KOPT-K1 (cell line): Measurements from ENCODE around the gene STX16.
A peak's percentile ranks its signal among the peaks of the same experiment; 100 is the strongest.

Source experiments
- H3K27ac ChIP-seq: fragments of 200-600 bp; sonication (generic); 2 replicates; pipeline ENCODE4 v1.5.1; 2016; ENCODE audit warnings: antibody characterized with exemption, mild to moderate bottlenecking, low read depth, low read length; ENCODE audit not compliant: poor library complexity, severe bottlenecking
- H3K36me3 ChIP-seq: fragments of 200-600 bp; sonication (generic); 2 replicates; pipeline ENCODE4 v1.5.1; 2017; ENCODE audit warnings: antibody characterized with exemption, mild to moderate bottlenecking, low read length, moderate library complexity; ENCODE audit not compliant: insufficient read depth
- H3K9me3 ChIP-seq: fragments of 200-600 bp; sonication (generic); 2 replicates; pipeline ENCODE4 v1.5.1; 2017; ENCODE audit warnings: antibody characterized with exemption, low read length, mild to moderate bottlenecking; ENCODE audit not compliant: insufficient read depth, poor library complexity, severe bottlenecking

The STX16 gene, protein sequence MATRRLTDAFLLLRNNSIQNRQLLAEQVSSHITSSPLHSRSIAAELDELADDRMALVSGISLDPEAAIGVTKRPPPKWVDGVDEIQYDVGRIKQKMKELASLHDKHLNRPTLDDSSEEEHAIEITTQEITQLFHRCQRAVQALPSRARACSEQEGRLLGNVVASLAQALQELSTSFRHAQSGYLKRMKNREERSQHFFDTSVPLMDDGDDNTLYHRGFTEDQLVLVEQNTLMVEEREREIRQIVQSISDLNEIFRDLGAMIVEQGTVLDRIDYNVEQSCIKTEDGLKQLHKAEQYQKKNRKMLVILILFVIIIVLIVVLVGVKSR

DNA sequence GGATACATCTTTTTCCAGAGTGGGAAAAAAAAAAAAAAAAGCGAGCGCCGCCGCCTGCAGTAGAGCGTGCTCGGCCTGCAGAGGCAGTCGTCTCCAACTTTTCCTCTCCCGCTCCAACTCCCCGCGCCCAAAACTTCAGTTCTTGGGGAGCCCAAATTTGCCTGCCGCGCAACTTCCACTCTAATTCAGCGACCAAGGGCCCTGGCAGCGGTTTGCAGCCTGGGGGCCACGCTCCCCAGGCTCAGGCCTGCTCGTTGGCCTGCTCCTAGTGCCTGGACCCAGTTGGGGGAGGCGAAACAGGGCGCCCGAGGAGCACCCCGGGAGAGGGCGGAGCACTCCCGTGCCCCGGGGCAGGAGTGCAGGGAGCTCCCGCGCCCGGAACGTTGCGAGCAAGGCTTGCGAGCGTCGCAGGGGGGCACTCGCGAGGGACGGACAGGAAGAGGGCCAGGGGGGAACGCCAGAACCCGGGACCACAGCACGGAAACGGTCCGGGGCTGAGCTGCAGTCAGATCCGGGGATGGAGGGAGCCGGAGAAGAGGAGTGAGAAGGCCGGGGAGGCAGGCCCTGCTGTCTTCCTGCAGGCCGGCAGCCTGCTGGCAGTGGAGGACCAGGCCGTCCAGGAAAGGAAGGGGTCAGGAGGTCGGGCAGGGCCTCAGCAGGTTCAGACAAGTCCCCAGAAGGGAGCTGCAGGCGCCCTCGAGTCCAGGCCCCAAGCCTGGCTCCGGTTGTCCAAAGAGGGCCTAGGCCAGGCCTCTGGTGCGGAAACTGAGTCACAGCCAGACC lies at the start of gene STX16:
Gene STX16 (plus strand): TSS at position 508 of the 783 bp plus-strand sequence. CDS start 724 bp downstream, outside the sequence.
- Histone ChIP-seq H3K9me3 (no peaks in the 10 kb centered on the region), H3K36me3 (peaks cover 16% of the 10 kb centered on the region), H3K27ac (peak within 1 kb of the TSS; percentile 88)

DNA sequence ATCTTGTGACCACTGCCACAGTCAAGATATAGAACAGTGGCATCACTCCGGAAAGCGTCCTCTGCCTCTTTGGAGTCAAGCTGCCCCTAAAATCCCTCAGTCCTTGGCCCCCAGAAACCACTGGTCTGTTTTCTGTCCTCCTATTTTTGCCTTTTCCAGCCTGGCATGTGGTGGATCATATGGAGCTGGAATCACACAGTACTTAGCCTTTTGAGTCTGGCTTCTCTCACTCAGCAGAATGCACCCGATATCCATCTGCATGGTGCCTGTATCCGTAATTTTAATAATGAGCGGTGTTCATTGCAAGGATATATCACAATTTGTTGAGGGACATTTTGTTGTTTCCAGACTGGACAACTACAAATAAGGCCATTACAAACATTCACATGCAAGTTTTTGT lies 49.0 kb upstream of the STX16 start:
- H3K27ac ChIP-seq: no peak overlapping the region
- no peaks in the 10 kb centered on the region for H3K9me3 ChIP-seq
- H3K36me3 ChIP-seq: no peaks in the 10 kb centered on the region

DNA sequence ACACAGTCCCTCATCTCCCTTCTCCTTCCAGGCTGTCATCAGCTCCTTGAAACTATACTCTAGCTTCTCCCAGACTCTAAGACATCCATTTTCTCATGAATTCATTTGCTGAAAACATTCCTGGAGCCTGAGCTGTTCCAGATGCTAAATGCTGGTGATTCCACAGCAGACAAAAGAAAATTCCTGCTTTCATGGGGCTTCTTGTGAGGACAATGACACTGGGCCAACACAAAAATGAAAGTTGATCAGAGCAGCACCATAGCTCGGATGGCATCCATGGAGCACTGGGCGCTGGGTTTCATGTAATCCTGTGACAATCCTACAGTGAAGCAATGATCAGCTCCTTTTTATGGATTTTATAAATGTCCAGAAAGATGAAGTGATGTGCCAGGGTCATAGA lies 47.4 kb upstream of the STX16 start:
- Histone ChIP-seq H3K36me3 (no peaks in the 10 kb centered on the region), H3K27ac (no peak overlapping the region), H3K9me3 (no peaks in the 10 kb centered on the region)

DNA sequence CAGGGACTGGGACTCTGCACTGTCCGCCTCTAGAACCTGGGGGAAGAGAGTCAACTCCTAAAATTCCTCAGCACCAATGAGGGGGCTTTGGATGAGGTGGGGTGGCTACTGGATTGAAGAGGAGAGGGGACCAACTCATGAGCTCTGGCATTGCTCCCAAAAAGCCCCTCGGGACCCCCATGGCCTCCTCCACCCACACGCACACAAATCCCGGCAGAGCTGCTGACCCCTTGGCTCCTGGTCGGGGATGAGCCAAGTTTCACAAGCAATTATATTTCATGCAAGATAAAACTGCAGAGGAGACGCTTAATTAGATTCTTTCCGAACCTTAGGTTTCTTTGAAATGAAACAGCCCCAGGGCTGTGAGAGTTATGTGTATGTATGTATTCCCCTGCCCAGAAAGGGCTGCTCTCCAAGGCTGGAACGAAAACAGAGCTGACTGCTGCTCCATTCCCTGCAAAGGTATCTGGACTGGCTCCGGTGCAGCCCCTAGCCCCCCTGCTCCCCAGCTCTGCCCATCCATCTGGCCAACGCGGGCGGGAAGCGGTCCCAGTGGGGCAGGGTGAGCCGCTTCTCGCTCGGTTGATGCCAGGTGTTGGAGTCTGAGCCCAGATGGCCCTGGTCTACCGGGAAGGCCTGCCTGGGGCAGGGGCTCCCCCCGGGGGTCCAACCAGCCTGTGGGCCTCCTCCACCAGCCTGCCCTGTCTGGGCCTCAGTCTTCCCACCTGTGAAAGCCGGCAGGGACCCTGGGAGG lies 46.8 kb upstream of the STX16 start:
- no peaks in the 10 kb centered on the region for H3K9me3 ChIP-seq
- no peaks in the 10 kb centered on the region for H3K36me3 ChIP-seq
- no peak overlapping the region for H3K27ac ChIP-seq

DNA sequence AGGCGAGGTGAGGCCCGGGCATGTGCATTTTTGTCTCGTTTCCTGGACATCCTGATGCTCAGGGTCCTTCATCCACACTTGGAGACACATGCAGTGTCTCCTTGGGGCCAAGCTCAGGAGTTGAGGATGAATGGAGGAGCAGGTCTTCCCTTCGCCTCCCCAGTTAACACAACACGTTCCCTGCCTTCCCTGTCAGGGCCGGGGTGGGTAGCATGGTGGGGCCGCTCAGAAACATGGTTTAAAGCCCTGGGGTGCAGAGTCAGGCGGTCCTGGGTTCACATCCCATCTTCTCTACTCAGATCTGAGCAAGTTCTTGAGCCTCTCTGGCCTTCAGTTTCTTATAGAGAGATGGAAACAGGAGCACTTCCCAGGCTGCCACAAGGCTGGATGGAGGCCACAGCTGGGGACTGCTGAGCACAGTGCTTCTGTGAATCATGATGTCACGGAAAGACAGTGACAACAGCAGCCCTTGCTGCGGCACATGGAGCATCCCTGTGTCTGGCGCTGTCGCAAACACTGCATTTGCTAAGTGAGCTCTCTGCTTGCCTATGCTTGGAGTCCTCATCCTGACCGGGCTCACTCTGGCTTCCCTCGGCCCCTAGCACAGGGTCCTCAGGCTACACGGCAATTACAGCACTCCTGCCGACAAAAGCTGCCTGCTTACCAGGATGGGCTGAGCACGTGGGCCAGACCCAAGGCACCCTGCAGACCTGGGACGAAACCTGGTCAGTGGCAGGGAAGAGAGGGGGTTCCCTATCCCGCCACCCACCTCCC lies 45.6 kb upstream of the STX16 start:
- Histone ChIP-seq H3K27ac (no peak overlapping the region), H3K9me3 (no peaks in the 10 kb centered on the region), H3K36me3 (no peaks in the 10 kb centered on the region)

DNA sequence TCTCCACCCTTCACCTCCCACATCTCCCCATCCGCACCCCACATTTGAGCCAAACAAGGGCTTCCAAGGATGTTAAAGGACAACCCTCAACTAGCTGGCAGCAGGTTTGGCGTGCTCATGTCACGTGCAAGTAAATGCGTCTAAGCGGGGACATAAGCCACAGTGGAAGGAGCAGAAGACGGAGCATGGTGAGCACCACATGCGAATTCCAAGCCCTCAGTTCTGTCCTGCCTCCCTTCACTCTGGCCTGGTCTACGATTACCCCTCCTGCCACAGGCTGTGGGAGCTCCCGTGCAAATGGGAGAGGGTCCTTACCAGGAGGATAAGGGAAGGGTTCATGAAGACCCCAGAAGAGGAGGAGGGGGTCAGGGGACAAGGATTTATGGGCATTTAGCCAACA lies 44.9 kb upstream of the STX16 start:
- H3K27ac ChIP-seq: no peak overlapping the region
- H3K36me3 ChIP-seq: no peaks in the 10 kb centered on the region

DNA sequence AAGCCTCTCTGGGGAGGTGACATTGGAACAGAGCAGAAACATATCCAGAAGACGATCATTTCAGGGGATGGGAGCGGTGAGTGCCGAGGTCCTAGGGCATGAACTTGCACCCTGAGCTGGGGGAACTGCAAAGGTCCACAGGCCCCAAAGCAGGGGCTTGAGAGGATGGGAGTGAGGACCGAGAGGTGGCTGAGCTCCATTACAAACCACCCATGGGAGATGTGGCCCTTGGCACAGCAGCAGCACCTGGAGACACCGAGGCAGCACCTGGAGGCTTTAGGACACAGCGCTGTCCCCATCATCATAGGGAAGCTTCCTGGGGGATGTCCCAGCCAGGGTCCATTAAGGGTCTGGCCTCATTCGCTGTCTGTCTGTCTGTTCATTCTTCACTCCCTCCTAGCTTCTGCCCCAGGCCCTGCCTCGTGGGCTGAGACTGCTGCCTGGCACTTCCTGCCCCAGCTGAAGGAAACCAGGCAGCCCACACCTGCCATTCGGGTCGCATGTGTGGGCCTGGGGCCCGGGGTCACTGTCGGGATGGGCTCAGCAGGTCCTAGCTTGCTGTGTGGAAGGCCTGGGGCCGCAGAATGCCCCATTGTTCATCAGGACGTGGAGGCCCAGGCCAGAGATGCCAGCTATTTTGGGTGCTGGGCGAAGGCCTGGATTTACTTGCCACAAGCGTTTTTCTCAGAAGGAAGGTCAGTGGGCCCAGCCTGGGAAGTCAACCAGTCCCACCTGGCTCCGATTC lies 42.8 kb upstream of the STX16 start:
- Histone ChIP-seq H3K36me3 (no peaks in the 10 kb centered on the region), H3K27ac (no peak overlapping the region), H3K9me3 (no peaks in the 10 kb centered on the region)

More for the DNA sequence above, 44.9 kb upstream of the STX16 start:
- no peaks in the 10 kb centered on the region for H3K9me3 ChIP-seq

DNA sequence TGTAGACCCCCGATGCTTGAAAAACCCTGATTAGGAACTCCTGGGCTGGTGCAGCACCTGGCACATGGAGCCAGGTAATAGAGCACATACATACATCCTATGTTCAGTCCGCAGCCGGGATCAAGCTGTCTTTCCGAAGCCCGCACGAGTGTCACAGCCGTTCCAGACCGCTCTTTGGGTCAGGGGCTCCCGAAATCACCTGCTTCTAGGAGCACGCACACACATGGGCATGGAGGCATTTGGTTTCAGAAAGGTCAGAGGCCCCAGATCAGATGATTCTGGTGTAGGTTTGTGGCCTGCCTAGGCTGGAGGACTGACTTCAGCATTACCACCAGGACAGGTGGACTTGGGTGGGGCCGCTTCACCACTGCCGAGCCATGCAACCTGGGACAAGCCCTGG lies 42.1 kb upstream of the STX16 start:
- no peaks in the 10 kb centered on the region for H3K9me3 ChIP-seq
- no peaks in the 10 kb centered on the region for H3K36me3 ChIP-seq
- no peak overlapping the region for H3K27ac ChIP-seq

DNA sequence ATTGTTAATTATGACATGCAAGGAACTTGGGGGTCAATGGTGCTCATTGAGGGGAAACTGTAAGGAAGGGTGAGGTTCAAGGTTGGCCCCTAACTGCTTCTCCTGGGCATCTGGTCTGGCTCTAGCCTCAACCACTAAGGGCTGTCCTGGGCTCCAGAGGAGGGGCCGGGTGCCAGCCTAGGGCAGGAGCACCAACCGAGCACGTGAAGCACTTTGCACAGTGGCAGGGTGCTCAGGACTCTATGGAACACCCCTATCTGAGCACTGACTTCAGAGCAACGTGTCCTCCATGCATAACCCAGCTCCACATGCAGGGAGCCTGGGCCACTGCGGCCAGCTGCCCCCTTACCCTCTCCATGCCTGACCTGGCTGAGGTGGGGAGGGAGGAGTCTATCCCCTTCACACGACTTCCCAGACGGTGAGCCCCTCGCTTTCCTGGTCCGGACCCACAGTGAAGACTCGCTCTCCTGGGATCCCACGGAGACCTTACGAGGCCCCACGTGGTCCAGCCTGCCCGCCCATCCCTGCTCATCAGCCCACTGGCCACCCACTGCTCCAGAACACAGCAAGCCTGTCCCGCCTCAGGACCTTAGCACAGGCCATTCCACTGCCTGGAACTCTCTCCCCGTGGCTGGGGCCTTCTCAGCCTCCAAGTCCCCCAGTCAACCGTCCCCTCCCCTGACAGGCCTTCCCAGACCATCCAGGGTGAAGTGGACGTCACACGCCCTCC lies 40.8 kb upstream of the STX16 start:
- H3K36me3 ChIP-seq: no peaks in the 10 kb centered on the region
- H3K27ac ChIP-seq: no peak overlapping the region
- H3K9me3 ChIP-seq: no peaks in the 10 kb centered on the region

DNA sequence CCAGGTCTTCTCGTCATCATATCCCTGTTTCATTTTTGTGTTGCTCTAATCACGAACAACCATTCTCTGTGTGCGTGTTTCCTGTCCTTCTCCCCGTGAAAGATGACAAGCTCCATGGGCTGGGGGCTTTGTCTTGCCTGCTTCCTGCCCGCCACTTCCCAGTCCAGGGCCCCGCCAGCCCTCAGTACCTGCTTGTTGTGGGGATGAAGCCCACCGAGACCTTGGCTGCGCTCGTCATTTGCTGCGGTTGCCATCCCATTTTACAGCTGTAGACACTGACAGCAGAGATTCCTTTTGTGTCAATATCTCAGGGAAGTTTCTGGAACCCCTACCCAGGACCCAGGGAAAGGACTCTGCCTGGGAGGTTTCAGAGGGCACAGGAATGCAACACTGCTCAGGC lies 40.3 kb upstream of the STX16 start:
- Histone ChIP-seq H3K36me3 (no peaks in the 10 kb centered on the region), H3K27ac (no peak overlapping the region)

DNA sequence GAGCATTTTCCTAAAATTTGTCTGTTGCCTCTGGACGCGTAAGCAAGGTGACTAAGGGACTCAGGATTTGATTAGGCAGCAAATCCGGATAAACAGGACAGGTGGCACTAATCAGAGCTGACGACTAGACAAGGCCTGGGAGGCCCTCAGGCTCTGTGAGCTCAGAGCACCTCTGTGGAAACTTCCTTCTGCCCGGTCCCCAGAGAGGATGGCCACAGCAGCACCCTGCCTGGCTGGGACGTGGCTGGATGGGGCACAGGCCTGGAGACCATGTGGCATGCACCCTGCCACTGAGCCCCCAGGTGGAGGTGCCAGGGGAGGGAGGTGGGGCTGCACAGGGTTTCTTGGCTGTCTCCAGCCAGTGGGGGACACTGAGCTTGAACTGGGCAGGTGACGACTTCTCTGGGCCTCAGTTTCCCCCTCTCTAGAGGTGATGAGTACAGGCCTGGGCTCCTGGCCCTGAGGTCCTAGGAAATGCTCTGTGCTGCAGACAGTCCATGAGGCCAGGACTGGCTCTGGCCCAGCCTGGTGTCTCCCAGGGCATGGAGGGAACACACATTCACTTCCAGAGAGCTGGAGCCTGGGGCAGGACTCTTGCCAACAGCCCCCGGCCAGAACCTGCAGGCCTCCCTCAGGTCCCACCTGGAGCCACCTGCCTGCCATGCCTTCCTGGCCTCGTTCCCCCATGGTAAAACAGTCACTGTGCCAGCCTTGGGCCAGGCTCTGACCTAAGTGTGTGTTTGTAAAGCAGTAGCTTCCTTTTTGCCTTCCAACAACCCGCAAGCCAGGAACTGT lies 39.6 kb upstream of the STX16 start:
- no peaks in the 10 kb centered on the region for H3K36me3 ChIP-seq
- H3K27ac ChIP-seq: no peak overlapping the region
- no peaks in the 10 kb centered on the region for H3K9me3 ChIP-seq

More for the DNA sequence above, 40.3 kb upstream of the STX16 start:
- no peaks in the 10 kb centered on the region for H3K9me3 ChIP-seq

DNA sequence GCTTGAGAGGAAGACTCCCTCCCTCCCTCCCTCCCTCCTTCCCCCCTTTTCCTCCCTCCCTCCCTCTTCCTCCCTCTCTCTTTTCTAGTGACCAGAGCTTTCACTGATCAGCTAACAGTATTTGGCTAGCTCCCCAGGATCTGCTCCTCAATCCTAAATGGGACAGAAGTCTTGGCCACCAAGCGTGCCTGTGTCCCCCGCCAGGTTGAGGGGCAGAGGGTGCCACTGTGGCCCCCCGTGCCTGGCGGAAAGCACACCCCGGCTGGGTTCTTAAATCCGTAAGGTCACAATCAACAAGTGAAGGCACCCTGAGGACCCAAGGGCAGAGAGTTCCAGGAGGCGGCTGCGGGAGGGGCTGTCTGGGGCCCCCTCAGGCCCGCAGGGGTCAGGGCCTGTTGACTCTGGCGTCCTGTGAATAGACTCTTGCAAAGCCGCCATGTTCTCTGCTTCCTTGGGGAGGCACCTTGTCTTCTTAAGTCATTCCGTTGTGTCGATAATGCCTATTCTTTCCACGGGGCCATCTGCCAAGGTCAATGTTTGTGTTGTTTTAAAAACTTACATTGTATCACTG lies 38.9 kb upstream of the STX16 start:
- H3K27ac ChIP-seq: no peak overlapping the region
- no peaks in the 10 kb centered on the region for H3K36me3 ChIP-seq
- peaks cover 6% of the 10 kb centered on the region for H3K9me3 ChIP-seq
